ENCODE data around the gene DMD.

The DMD gene

GRCh38 chrX:32153585-32153984 lies 1057.8 kb downstream of the DMD start:
- no peaks in the 10 kb centered on the region for H3K9me3 ChIP-seq (ENCODE audit: low read length)
- peak overlapping the region; percentile 49 for H3K4me3 ChIP-seq (ENCODE audit: low read length)
- H3K27me3 ChIP-seq (ENCODE audit: insufficient read depth, low read length), result no peaks in the 10 kb centered on the region
- peaks cover 9% of the 10 kb centered on the region for H3K4me1 ChIP-seq (ENCODE audit: insufficient read depth, low read length)
- no peaks in the 10 kb centered on the region for H3K36me3 ChIP-seq (ENCODE audit: insufficient read depth, low read length)
- H2AFZ ChIP-seq (ENCODE audit: low read depth, low read length), result no peak overlapping the region

- H3K9me3 ChIP-seq (ENCODE audit: low read length), result no peaks in the 10 kb centered on the region
Measured at GRCh38 chrX:32150141-32150540, 1061.2 kb downstream of the DMD start.

GRCh38 chrX:32141841-32142240 lies 1069.5 kb downstream of the DMD start:
- Histone ChIP-seq H3K4me1 (ENCODE audit: insufficient read depth, low read length) (no peaks in the 10 kb centered on the region), H3K36me3 (ENCODE audit: insufficient read depth, low read length) (no peaks in the 10 kb centered on the region), H3K27me3 (ENCODE audit: insufficient read depth, low read length) (no peaks in the 10 kb centered on the region), H3K9me3 (ENCODE audit: low read length) (no peaks in the 10 kb centered on the region), H3K4me3 (ENCODE audit: low read length) (no peak overlapping the region), H2AFZ (ENCODE audit: low read depth, low read length) (no peak overlapping the region)

More at GRCh38 chrX:32150141-32150540, 1061.2 kb downstream of the DMD start:
- no peak overlapping the region for H2AFZ ChIP-seq (ENCODE audit: low read depth, low read length)
- no peaks in the 10 kb centered on the region for H3K36me3 ChIP-seq (ENCODE audit: insufficient read depth, low read length)
- peaks cover 9% of the 10 kb centered on the region for H3K4me1 ChIP-seq (ENCODE audit: insufficient read depth, low read length)
- H3K27me3 ChIP-seq (ENCODE audit: insufficient read depth, low read length), result no peaks in the 10 kb centered on the region
- H3K4me3 ChIP-seq (ENCODE audit: low read length), result no peak overlapping the region

- Histone ChIP-seq H3K4me1 (ENCODE audit: insufficient read depth, low read length) (no peaks in the 10 kb centered on the region), H3K27me3 (ENCODE audit: insufficient read depth, low read length) (no peaks in the 10 kb centered on the region), H3K4me3 (ENCODE audit: low read length) (no peak overlapping the region), H3K36me3 (ENCODE audit: insufficient read depth, low read length) (no peaks in the 10 kb centered on the region), H2AFZ (ENCODE audit: low read depth, low read length) (no peak overlapping the region), H3K9me3 (ENCODE audit: low read length) (no peaks in the 10 kb centered on the region)
Measured at GRCh38 chrX:32139476-32139875, 1071.9 kb downstream of the DMD start.

- H3K27me3 ChIP-seq (ENCODE audit: insufficient read depth, low read length), result no peaks in the 10 kb centered on the region
- no peak overlapping the region for H3K4me3 ChIP-seq (ENCODE audit: low read length)
- no peaks in the 10 kb centered on the region for H3K4me1 ChIP-seq (ENCODE audit: insufficient read depth, low read length)
- H2AFZ ChIP-seq (ENCODE audit: low read depth, low read length), result no peak overlapping the region
- no peaks in the 10 kb centered on the region for H3K36me3 ChIP-seq (ENCODE audit: insufficient read depth, low read length)
- H3K9me3 ChIP-seq (ENCODE audit: low read length), result no peaks in the 10 kb centered on the region
Measured at GRCh38 chrX:32137525-32137924, 1073.8 kb downstream of the DMD start.

- H3K4me1 ChIP-seq (ENCODE audit: insufficient read depth, low read length), result peaks cover 2% of the 10 kb centered on the region
- H2AFZ ChIP-seq (ENCODE audit: low read depth, low read length), result no peak overlapping the region
- H3K4me3 ChIP-seq (ENCODE audit: low read length), result no peak overlapping the region
- no peaks in the 10 kb centered on the region for H3K36me3 ChIP-seq (ENCODE audit: insufficient read depth, low read length)
- H3K27me3 ChIP-seq (ENCODE audit: insufficient read depth, low read length), result no peaks in the 10 kb centered on the region
- H3K9me3 ChIP-seq (ENCODE audit: low read length), result no peaks in the 10 kb centered on the region
Measured at GRCh38 chrX:32126997-32127396, 1084.4 kb downstream of the DMD start.

GRCh38 chrX:32118832-32119231 lies 1092.5 kb downstream of the DMD start:
- H3K4me1 ChIP-seq (ENCODE audit: insufficient read depth, low read length), result peaks cover 5% of the 10 kb centered on the region
- H3K4me3 ChIP-seq (ENCODE audit: low read length), result no peak overlapping the region

GRCh38 chrX:32116047-32116446 lies 1095.3 kb downstream of the DMD start:
- no peak overlapping the region for H3K4me3 ChIP-seq (ENCODE audit: low read length)

More at GRCh38 chrX:32118832-32119231, 1092.5 kb downstream of the DMD start:
- no peaks in the 10 kb centered on the region for H3K9me3 ChIP-seq (ENCODE audit: low read length)
- H3K36me3 ChIP-seq (ENCODE audit: insufficient read depth, low read length), result no peaks in the 10 kb centered on the region
- no peak overlapping the region for H2AFZ ChIP-seq (ENCODE audit: low read depth, low read length)
- no peaks in the 10 kb centered on the region for H3K27me3 ChIP-seq (ENCODE audit: insufficient read depth, low read length)

GRCh38 chrX:32087663-32088062 lies 1123.7 kb downstream of the DMD start:
- Histone ChIP-seq H3K9me3 (ENCODE audit: low read length) (no peaks in the 10 kb centered on the region), H3K27me3 (ENCODE audit: insufficient read depth, low read length) (no peaks in the 10 kb centered on the region), H2AFZ (ENCODE audit: low read depth, low read length) (no peak overlapping the region)

More at GRCh38 chrX:32116047-32116446, 1095.3 kb downstream of the DMD start:
- Histone ChIP-seq H2AFZ (ENCODE audit: low read depth, low read length) (no peak overlapping the region), H3K27me3 (ENCODE audit: insufficient read depth, low read length) (no peaks in the 10 kb centered on the region), H3K4me1 (ENCODE audit: insufficient read depth, low read length) (no peaks in the 10 kb centered on the region), H3K9me3 (ENCODE audit: low read length) (no peaks in the 10 kb centered on the region), H3K36me3 (ENCODE audit: insufficient read depth, low read length) (no peaks in the 10 kb centered on the region)

GRCh38 chrX:32084757-32085156 lies 1126.6 kb downstream of the DMD start:
- no peak overlapping the region for H2AFZ ChIP-seq (ENCODE audit: low read depth, low read length)
- no peaks in the 10 kb centered on the region for H3K4me1 ChIP-seq (ENCODE audit: insufficient read depth, low read length)
- H3K27me3 ChIP-seq (ENCODE audit: insufficient read depth, low read length), result no peaks in the 10 kb centered on the region
- H3K36me3 ChIP-seq (ENCODE audit: insufficient read depth, low read length), result no peaks in the 10 kb centered on the region
- no peaks in the 10 kb centered on the region for H3K9me3 ChIP-seq (ENCODE audit: low read length)
- no peak overlapping the region for H3K4me3 ChIP-seq (ENCODE audit: low read length)

More at GRCh38 chrX:32087663-32088062, 1123.7 kb downstream of the DMD start:
- Histone ChIP-seq H3K4me3 (ENCODE audit: low read length) (no peak overlapping the region), H3K36me3 (ENCODE audit: insufficient read depth, low read length) (no peaks in the 10 kb centered on the region), H3K4me1 (ENCODE audit: insufficient read depth, low read length) (no peaks in the 10 kb centered on the region)

- Histone ChIP-seq H3K4me1 (ENCODE audit: insufficient read depth, low read length) (no peaks in the 10 kb centered on the region), H3K27me3 (ENCODE audit: insufficient read depth, low read length) (no peaks in the 10 kb centered on the region), H3K36me3 (ENCODE audit: insufficient read depth, low read length) (no peaks in the 10 kb centered on the region), H2AFZ (ENCODE audit: low read depth, low read length) (no peak overlapping the region), H3K4me3 (ENCODE audit: low read length) (no peak overlapping the region), H3K9me3 (ENCODE audit: low read length) (no peaks in the 10 kb centered on the region)
Measured at GRCh38 chrX:32048285-32048684, 1163.1 kb downstream of the DMD start.

GRCh38 chrX:32045149-32045548 lies 1166.2 kb downstream of the DMD start:
- H3K36me3 ChIP-seq (ENCODE audit: insufficient read depth, low read length), result no peaks in the 10 kb centered on the region
- no peak overlapping the region for H3K4me3 ChIP-seq (ENCODE audit: low read length)
- no peak overlapping the region for H2AFZ ChIP-seq (ENCODE audit: low read depth, low read length)
- H3K4me1 ChIP-seq (ENCODE audit: insufficient read depth, low read length), result no peaks in the 10 kb centered on the region
- H3K27me3 ChIP-seq (ENCODE audit: insufficient read depth, low read length), result no peaks in the 10 kb centered on the region
- no peaks in the 10 kb centered on the region for H3K9me3 ChIP-seq (ENCODE audit: low read length)

GRCh38 chrX:32041181-32041580 lies 1170.2 kb downstream of the DMD start:
- H3K4me1 ChIP-seq (ENCODE audit: insufficient read depth, low read length), result no peaks in the 10 kb centered on the region
- H3K36me3 ChIP-seq (ENCODE audit: insufficient read depth, low read length), result no peaks in the 10 kb centered on the region
- H3K9me3 ChIP-seq (ENCODE audit: low read length), result no peaks in the 10 kb centered on the region
- no peaks in the 10 kb centered on the region for H3K27me3 ChIP-seq (ENCODE audit: insufficient read depth, low read length)
- no peak overlapping the region for H2AFZ ChIP-seq (ENCODE audit: low read depth, low read length)
- H3K4me3 ChIP-seq (ENCODE audit: low read length), result no peak overlapping the region

- Histone ChIP-seq H3K27me3 (ENCODE audit: insufficient read depth, low read length) (no peaks in the 10 kb centered on the region), H3K36me3 (ENCODE audit: insufficient read depth, low read length) (no peaks in the 10 kb centered on the region), H2AFZ (ENCODE audit: low read depth, low read length) (no peak overlapping the region), H3K4me1 (ENCODE audit: insufficient read depth, low read length) (no peaks in the 10 kb centered on the region), H3K4me3 (ENCODE audit: low read length) (no peak overlapping the region), H3K9me3 (ENCODE audit: low read length) (no peaks in the 10 kb centered on the region)
Measured at GRCh38 chrX:32026772-32027171, 1184.6 kb downstream of the DMD start.
